Smooth muscle cell (in vitro differentiated cells): ENCODE data around the gene SLC38A3. TPM values are rescaled to one million over a fixed set of nuclear protein-coding genes. Genes with fewer than 3 reads are reported as not detected.

ENCODE experiments used
- DNase-seq: peaks from one replicate; lab custom pipeline; 2025; ENCODE audit not compliant: unreplicated experiment; lab: John Stamatoyannopoulos, UW
- H2AFZ ChIP-seq: fragments of 200-600 bp; sonication (generic); 2 replicates; pipeline ENCODE4 v1.6.0; 2016; ENCODE audit warnings: antibody characterized with exemption, low read depth, mild to moderate bottlenecking
- H3F3A ChIP-seq: fragments of 200-600 bp; sonication (generic); 2 replicates; pipeline ENCODE4 v1.6.0; 2017; ENCODE audit warnings: antibody characterized with exemption, low read depth
- H3K27ac ChIP-seq: fragments of 200-600 bp; sonication (generic); 2 replicates; pipeline ENCODE4 v1.5.1; 2016; ENCODE audit warnings: low read depth, mild to moderate bottlenecking
- H3K27me3 ChIP-seq: fragments of 200-600 bp; sonication (generic); 2 replicates; pipeline ENCODE4 v1.6.1; 2016; ENCODE audit warnings: low read depth, mild to moderate bottlenecking
- H3K36me3 ChIP-seq: fragments of 200-600 bp; sonication (generic); 2 replicates; pipeline ENCODE4 v1.5.1; 2016; ENCODE audit warnings: low read depth
- H3K4me1 ChIP-seq: fragments of 200-600 bp; sonication (generic); 2 replicates; pipeline ENCODE4 v1.5.1; 2016; ENCODE audit warnings: low read depth
- H3K4me2 ChIP-seq: fragments of 200-600 bp; sonication (generic); 2 replicates; pipeline ENCODE4 v1.6.0; 2016; ENCODE audit warnings: mild to moderate bottlenecking
- H3K4me3 ChIP-seq: fragments of 200-600 bp; sonication (generic); 2 replicates; pipeline ENCODE4 v1.5.1; 2016; ENCODE audit warnings: mild to moderate bottlenecking
- H3K79me2 ChIP-seq: fragments of 200-600 bp; sonication (generic); 2 replicates; pipeline ENCODE4 v1.6.0; 2016; ENCODE audit warnings: low read depth, mild to moderate bottlenecking
- H3K9ac ChIP-seq: fragments of 200-600 bp; sonication (generic); 2 replicates; pipeline ENCODE4 v1.6.0; 2016; ENCODE audit warnings: low read depth
- H3K9me3 ChIP-seq: fragments of 200-600 bp; sonication (generic); replicated peaks from 2 replicates; pipeline ENCODE4 v1.5.1; 2016; ENCODE audit warnings: low read depth
- H4K20me1 ChIP-seq: fragments of 200-600 bp; sonication (generic); 2 replicates; pipeline ENCODE4 v1.6.0; 2016; ENCODE audit warnings: low read depth
- CTCF ChIP-seq: fragments of 200-600 bp; sonication (generic); IDR thresholded peaks from 2 replicates; pipeline ENCODE4 v1.5.1; 2017; ENCODE audit warnings: borderline replicate concordance, mild to moderate bottlenecking, antibody characterized with exemption; ENCODE audit not compliant: insufficient read depth, poor library complexity, severe bottlenecking
- WGBS: methylation state at CpG from one replicate; pipeline ENCODE4 v1.1.7; 2016; ENCODE audit warnings: low lambda C conversion rate; 5-methylcytosine and 5-hydroxymethylcytosine counted together
- polyA plus RNA-seq: library from polyadenylated mRNA; unstranded; fragments of >200 nt; fragmentation: Nextera tagmentation; extraction: Ambion mirVana; gene quantifications from 2 replicates; pipeline ENCODE4 v1.2.1, GENCODE V29; 2016
- total RNA-seq: library from RNA; depleted of rRNA; stranded (reverse); fragments of >200 nt; gene quantifications from 2 replicates; pipeline ENCODE4 v1.2.3, GENCODE V29; 2014

The SLC38A3 gene
- total and polyA plus RNA-seq, 2 experiments from 2014 or later: 0.58 to 3.5 TPM

DNA sequence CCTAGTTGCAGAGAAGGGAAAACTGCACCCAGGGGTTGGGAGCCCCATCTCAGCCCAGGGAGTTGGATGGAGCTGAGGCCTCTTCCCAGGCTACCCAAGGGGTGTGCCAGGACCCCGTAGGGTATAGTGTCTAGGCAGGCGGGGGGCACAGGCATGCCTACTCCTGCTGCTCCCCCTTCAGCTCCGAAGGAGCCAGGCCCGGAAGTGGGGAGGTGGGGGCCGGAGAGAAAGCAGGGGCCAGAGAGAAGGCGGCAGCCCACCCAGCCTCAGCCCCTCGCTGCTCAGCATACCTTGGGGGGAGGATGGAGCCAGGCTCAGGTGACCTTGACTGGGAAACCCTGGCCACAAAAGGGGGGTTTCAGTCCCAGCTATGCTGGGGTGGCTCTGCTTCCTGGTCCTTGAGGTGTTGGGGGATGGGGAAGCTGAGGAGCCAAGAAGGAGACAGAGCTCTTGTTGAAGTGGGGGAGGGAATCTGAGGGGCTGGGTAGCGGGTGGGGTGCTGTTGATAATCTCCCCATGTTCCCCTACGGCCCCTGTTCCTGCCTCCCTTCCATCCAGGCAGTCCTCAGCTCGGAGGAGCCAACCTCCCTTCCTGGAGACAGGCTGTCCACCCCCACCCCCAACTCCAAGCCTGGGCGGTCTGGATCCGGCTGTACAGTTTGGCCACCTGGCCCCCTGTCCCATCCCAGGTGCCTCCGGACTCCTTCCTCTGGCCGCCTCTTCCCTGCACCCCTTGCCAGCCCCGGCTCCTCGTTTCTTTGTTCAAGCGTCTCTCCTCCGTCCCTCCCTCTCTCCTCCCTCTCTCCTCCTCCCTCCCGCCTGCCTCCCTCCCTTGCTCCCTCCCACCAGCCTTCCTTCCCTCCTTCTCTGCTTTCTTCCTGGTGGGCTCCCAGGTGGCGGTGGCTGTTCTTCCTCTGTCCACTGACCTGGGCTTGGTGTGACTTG is 48.2 kb upstream of the SLC38A3 start:
- peaks cover 9% of the 10 kb centered on the region for H4K20me1 ChIP-seq
- no peak overlapping the region for H3K27ac ChIP-seq
- peaks cover 23% of the 10 kb centered on the region for H3K4me1 ChIP-seq
- H3K9ac ChIP-seq: peak overlapping the region; percentile 22
- TF ChIP-seq CTCF: no peak
- H3F3A ChIP-seq: no peaks in the 10 kb centered on the region
- peak overlapping the region; percentile 63 for H3K4me3 ChIP-seq
- no peak for DNase-seq
- H3K79me2 ChIP-seq: no peaks in the 10 kb centered on the region
- peaks cover 31% of the 10 kb centered on the region for H3K27me3 ChIP-seq
- no peaks in the 10 kb centered on the region for H3K9me3 ChIP-seq
- 25% methylated on average over 14 of the region's 20 CpGs for WGBS
- no peaks in the 10 kb centered on the region for H3K36me3 ChIP-seq
- H3K4me2 ChIP-seq: peak overlapping the region; percentile 91
- H2AFZ ChIP-seq: peak overlapping the region; percentile 62

GRCh38 chr3:50157827-50158529 is 47.1 kb upstream of the SLC38A3 start:
- no peak overlapping the region for H3K9ac ChIP-seq
- no peaks in the 10 kb centered on the region for H3F3A ChIP-seq
- no peak overlapping the region for H3K4me3 ChIP-seq
- no peaks in the 10 kb centered on the region for H3K36me3 ChIP-seq
- no peak for DNase-seq
- no peak overlapping the region for H2AFZ ChIP-seq
- H3K27me3 ChIP-seq: peaks cover 31% of the 10 kb centered on the region
- H3K9me3 ChIP-seq: no peaks in the 10 kb centered on the region
- 80% methylated on average over 12 of the region's 12 CpGs for WGBS
- peaks cover 23% of the 10 kb centered on the region for H3K4me1 ChIP-seq
- H3K4me2 ChIP-seq: peak overlapping the region; percentile 91
- H3K79me2 ChIP-seq: no peaks in the 10 kb centered on the region
- no peak overlapping the region for H3K27ac ChIP-seq
- TF ChIP-seq CTCF: no peak
- peaks cover 9% of the 10 kb centered on the region for H4K20me1 ChIP-seq

GRCh38 chr3:50158530-50159146 is 46.4 kb upstream of the SLC38A3 start:
- Histone ChIP-seq H3K79me2 (no peaks in the 10 kb centered on the region), H3K4me3 (no peak overlapping the region), H2AFZ (no peak overlapping the region), H3K27ac (no peak overlapping the region), H4K20me1 (peaks cover 13% of the 10 kb centered on the region), H3K9me3 (no peaks in the 10 kb centered on the region), H3K4me2 (no peak overlapping the region), H3K9ac (no peak overlapping the region), H3K36me3 (no peaks in the 10 kb centered on the region), H3K4me1 (peaks cover 23% of the 10 kb centered on the region), H3F3A (no peaks in the 10 kb centered on the region), H3K27me3 (peaks cover 29% of the 10 kb centered on the region)
- no peak for DNase-seq
- 92% methylated on average over 10 of the region's 10 CpGs for WGBS
- no peak for TF ChIP-seq CTCF
